OCI-LY1 (cell line): ENCODE measurements around the gene CFAP46.
"Not testable (repeated sequence)": the region's sequence is repeated elsewhere in the genome, so short reads cannot be mapped to it uniquely, and the experiment has no call there.

Experiments used
- H2AFZ ChIP-seq: fragments of 200-600 bp; sonication (generic), shearing (Covaris generic); 2 replicates; pipeline ENCODE4 v1.6.0; 2014; ENCODE audit warnings: antibody characterized with exemption, mild to moderate bottlenecking, low read length
- H3F3A ChIP-seq: fragments of 200-600 bp; sonication (generic), shearing (Covaris generic); 2 replicates; pipeline ENCODE4 v1.6.0; 2014; ENCODE audit warnings: mild to moderate bottlenecking, antibody characterized with exemption, low read length, moderate library complexity; ENCODE audit not compliant: insufficient read depth
- H3K27ac ChIP-seq: fragments of 200-600 bp; sonication (generic); 2 replicates; pipeline ENCODE4 v1.5.1; 2014; ENCODE audit warnings: low read length, mixed run types, mild to moderate bottlenecking, low read depth; ENCODE audit not compliant: poor library complexity, severe bottlenecking
- H3K27me3 ChIP-seq: fragments of 200-600 bp; sonication (generic); 2 replicates; pipeline ENCODE4 v1.6.0; 2014; ENCODE audit warnings: antibody characterized with exemption, mild to moderate bottlenecking, low read length, moderate library complexity; ENCODE audit not compliant: insufficient read depth
- H3K36me3 ChIP-seq: fragments of 200-600 bp; sonication (generic); 2 replicates; pipeline ENCODE4 v1.6.1; 2014; ENCODE audit warnings: mild to moderate bottlenecking, antibody characterized with exemption, low read length, moderate library complexity, mixed read lengths; ENCODE audit not compliant: insufficient read depth
- H3K4me1 ChIP-seq: fragments of 200-600 bp; sonication (generic); 2 replicates; pipeline ENCODE4 v1.5.1; 2014; ENCODE audit warnings: mild to moderate bottlenecking, low read length, moderate library complexity; ENCODE audit not compliant: insufficient read depth, severe bottlenecking
- H3K4me2 ChIP-seq: fragments of 200-600 bp; sonication (generic), shearing (Covaris generic); 2 replicates; pipeline ENCODE4 v1.6.1; 2014; ENCODE audit warnings: low read length
- H3K4me3 ChIP-seq: fragments of 200-600 bp; sonication (generic); 2 replicates; pipeline ENCODE4 v1.5.1; 2014; ENCODE audit warnings: low read length, low read depth, mild to moderate bottlenecking, mixed read lengths; ENCODE audit not compliant: poor library complexity, severe bottlenecking
- H3K79me2 ChIP-seq: fragments of 200-600 bp; shearing (Covaris generic); 2 replicates; pipeline ENCODE4 v1.6.1; 2016; ENCODE audit warnings: mixed run types, low read length, mixed read lengths; ENCODE audit not compliant: insufficient read depth
- H3K9ac ChIP-seq: fragments of 200-600 bp; sonication (generic), shearing (Covaris generic); 2 replicates; pipeline ENCODE4 v1.6.1; 2014; ENCODE audit warnings: mild to moderate bottlenecking, low read length, mixed read lengths
- H3K9me2 ChIP-seq: fragments of 200-600 bp; sonication (generic), shearing (Covaris generic); 2 replicates; pipeline ENCODE4 v1.6.1; 2014; ENCODE audit warnings: low read depth, mild to moderate bottlenecking, low read length, mixed read lengths
- H3K9me3 ChIP-seq: fragments of 200-600 bp; shearing (Covaris generic); 2 replicates; pipeline ENCODE4 v1.6.1; 2014; ENCODE audit warnings: low read length, mixed read lengths
- H4K20me1 ChIP-seq: fragments of 200-600 bp; sonication (generic), shearing (Covaris generic); 2 replicates; pipeline ENCODE4 v1.6.0; 2016; ENCODE audit warnings: mild to moderate bottlenecking, low read length; ENCODE audit not compliant: insufficient read depth
- CTCF ChIP-seq: fragments of 200-600 bp; sonication (generic), shearing (Covaris generic); IDR thresholded peaks from 2 replicates; pipeline ENCODE4 v1.5.1; 2017; ENCODE audit warnings: mild to moderate bottlenecking, antibody characterized with exemption, low read length, moderate library complexity, mixed read lengths
- EZH2 ChIP-seq: fragments of 200-600 bp; sonication (generic), shearing (Covaris generic); IDR thresholded peaks from 2 replicates; pipeline ENCODE4 v1.8.0; 2017; ENCODE audit warnings: borderline replicate concordance, mixed run types, mild to moderate bottlenecking, antibody characterized with exemption, low read length, moderate library complexity, mixed read lengths

The CFAP46 gene

GRCh38 chr10:132799865-132800264 lies 142.5 kb downstream of the CFAP46 start:
- no peak overlapping the region for H3K27ac ChIP-seq
- no peaks in the 10 kb centered on the region for H3K9me3 ChIP-seq
- H3K4me1 ChIP-seq = no peaks in the 10 kb centered on the region
- H2AFZ ChIP-seq = no peak overlapping the region
- no peak overlapping the region for H3K9ac ChIP-seq
- no peaks in the 10 kb centered on the region for H3K79me2 ChIP-seq
- H3K4me2 ChIP-seq = no peak overlapping the region
- no peak overlapping the region for H3K4me3 ChIP-seq
- no peak for TF ChIP-seq CTCF
- TF ChIP-seq EZH2 = no peak
- H3K27me3 ChIP-seq = no peaks in the 10 kb centered on the region
- no peaks in the 10 kb centered on the region for H3F3A ChIP-seq
- H3K36me3 ChIP-seq = no peaks in the 10 kb centered on the region
- H4K20me1 ChIP-seq = no peaks in the 10 kb centered on the region
- H3K9me2 ChIP-seq = no peaks in the 10 kb centered on the region

- H3F3A ChIP-seq = no peaks in the 10 kb centered on the region
- no peak overlapping the region for H2AFZ ChIP-seq
- no peaks in the 10 kb centered on the region for H3K9me2 ChIP-seq
- H3K9me3 ChIP-seq = no peaks in the 10 kb centered on the region
- H3K27ac ChIP-seq = no peak overlapping the region
- H3K36me3 ChIP-seq = no peaks in the 10 kb centered on the region
- no peak for TF ChIP-seq EZH2
- TF ChIP-seq CTCF = no peak
- no peaks in the 10 kb centered on the region for H3K4me1 ChIP-seq
- no peaks in the 10 kb centered on the region for H3K79me2 ChIP-seq
- no peak overlapping the region for H3K4me2 ChIP-seq
- H3K27me3 ChIP-seq = no peaks in the 10 kb centered on the region
- H3K9ac ChIP-seq = no peak overlapping the region
- H4K20me1 ChIP-seq = no peaks in the 10 kb centered on the region
- H3K4me3 ChIP-seq = no peak overlapping the region
Observed at GRCh38 chr10:132798876-132799275, 143.5 kb downstream of the CFAP46 start.

GRCh38 chr10:132798403-132798802 lies 144.0 kb downstream of the CFAP46 start:
- Histone ChIP-seq H3K9me3 (no peaks in the 10 kb centered on the region), H3K4me2 (no peak overlapping the region), H3K27me3 (no peaks in the 10 kb centered on the region), H3K36me3 (no peaks in the 10 kb centered on the region), H3F3A (no peaks in the 10 kb centered on the region), H3K9me2 (no peaks in the 10 kb centered on the region), H3K4me3 (no peak overlapping the region), H3K79me2 (no peaks in the 10 kb centered on the region), H4K20me1 (no peaks in the 10 kb centered on the region), H3K9ac (no peak overlapping the region), H2AFZ (no peak overlapping the region), H3K27ac (no peak overlapping the region), H3K4me1 (no peaks in the 10 kb centered on the region)
- TF ChIP-seq EZH2 (no peak), CTCF (no peak)

GRCh38 chr10:132797986-132798385 lies 144.4 kb downstream of the CFAP46 start:
- H2AFZ ChIP-seq, H3K4me3 ChIP-seq, H3K4me1 ChIP-seq, H4K20me1 ChIP-seq, H3K4me2 ChIP-seq, H3K27ac ChIP-seq, H3F3A ChIP-seq, H3K36me3 ChIP-seq, H3K79me2 ChIP-seq, H3K9ac ChIP-seq, H3K9me2 ChIP-seq, H3K27me3 ChIP-seq, H3K9me3 ChIP-seq: not testable (repeated sequence)
